Endodermal cell (in vitro differentiated cells): ENCODE results near the gene HOXA6. TPM values are rescaled to one million over a fixed set of nuclear protein-coding genes. Genes with fewer than 3 reads are reported as not detected.
A peak's percentile ranks its signal among the peaks of the same experiment; 100 is the strongest.

Experiments
- DNase-seq: peaks from one replicate; pipeline ENCODE4 v3.0.0-alpha.2; 2017
- H3K27ac ChIP-seq: 2 replicates; pipeline ENCODE4 v1.5.1; 2013; ENCODE audit warnings: mild to moderate bottlenecking, low read depth, low read length, moderate library complexity
- H3K27me3 ChIP-seq: 2 replicates; pipeline ENCODE4 v1.6.1; 2013; ENCODE audit warnings: mild to moderate bottlenecking, low read length, moderate library complexity; ENCODE audit not compliant: insufficient read depth, control insufficient read depth, poor library complexity, severe bottlenecking
- H3K36me3 ChIP-seq: 2 replicates; pipeline ENCODE4 v1.7.0; 2013; ENCODE audit warnings: mild to moderate bottlenecking, low read length, moderate library complexity; ENCODE audit not compliant: control insufficient read depth, insufficient read depth
- H3K4me1 ChIP-seq: one replicate; pipeline ENCODE4 v1.7.0; 2013; ENCODE audit warnings: low read length; ENCODE audit not compliant: control insufficient read depth, insufficient read depth
- H3K4me3 ChIP-seq: 2 replicates; pipeline ENCODE4 v1.5.1; 2013; ENCODE audit warnings: mild to moderate bottlenecking, low read length, moderate library complexity
- H3K9ac ChIP-seq: 2 replicates; pipeline ENCODE4 v1.6.1; 2013; ENCODE audit warnings: mild to moderate bottlenecking, low read length, moderate library complexity; ENCODE audit not compliant: poor library complexity, severe bottlenecking; ENCODE audit errors: extremely low read depth
- H3K9me3 ChIP-seq: 2 replicates; pipeline ENCODE4 v1.6.1; 2013; ENCODE audit warnings: mild to moderate bottlenecking, low read length, moderate library complexity; ENCODE audit not compliant: control insufficient read depth
- H3K27ac Mint-ChIP-seq: 2 replicates; pipeline ENCODE4 v1.8.0; 2020; ENCODE audit warnings: mixed read lengths
- H3K27me3 Mint-ChIP-seq: 2 replicates; pipeline ENCODE4 v1.8.0; 2021; ENCODE audit warnings: mild to moderate bottlenecking, mixed read lengths; ENCODE audit not compliant: insufficient read depth
- H3K36me3 Mint-ChIP-seq: 2 replicates; pipeline ENCODE4 v1.8.0; 2020; ENCODE audit warnings: low read depth, mixed read lengths
- H3K4me1 Mint-ChIP-seq: 2 replicates; pipeline ENCODE4 v1.8.0; 2020; ENCODE audit warnings: mixed read lengths
- H3K4me3 Mint-ChIP-seq: 2 replicates; pipeline ENCODE4 v1.8.0; 2020; ENCODE audit warnings: mild to moderate bottlenecking, moderate library complexity, mixed read lengths
- H3K9me3 Mint-ChIP-seq: 2 replicates; pipeline ENCODE4 v1.8.0; 2020; ENCODE audit warnings: mild to moderate bottlenecking, mixed read lengths
- CTCF ChIP-seq: fragments of 200-600 bp; sonication (generic); conservative IDR thresholded peaks from 2 replicates; pipeline ENCODE4 v1.5.0; 2021; ENCODE audit warnings: antibody characterized with exemption, mild to moderate bottlenecking
- WGBS, 2 experiments: methylation state at CpG; one replicate each; pipeline versions ENCODE4 v1.1.5 to v1.1.7; 2013; ENCODE audit warnings: missing lambda C conversion rate in 2 of 2, mixed read lengths in 1 of 2; ENCODE audit not compliant: insufficient coverage in 1 of 2, insufficient read length in 1 of 2; 5-methylcytosine and 5-hydroxymethylcytosine counted together
- long read RNA-seq, 4 experiments: library from polyadenylated mRNA in 2 of 4; library from RNA in 1 of 4; library from capped mRNA in 1 of 4; stranded (forward) in 3 of 4; unstranded in 1 of 4; transcript quantifications; one replicate each; pipeline ENCODE4 v2.0.0, GENCODE V29; 2020 to 2021; ENCODE audit warnings: inconsistent platforms in 1 of 4
- polyA plus RNA-seq, 2 experiments: library from polyadenylated mRNA; stranded (reverse); fragments of 50-300 nt; gene quantifications; one replicate each; pipeline ENCODE4 v1.2.3, GENCODE V29; 2013
- total RNA-seq, 2 donors: library from RNA; stranded (reverse); fragmentation: NEBNext Ultra II Directional in 1 of 2; extraction: Animal tissue kit (Norgen Biotek cat#: 25700) in 1 of 2; gene quantifications; 2 replicates in 1 of 2; 3 replicates in 1 of 2; pipeline ENCODE4 v1.2.1, GENCODE V29; 2021

The HOXA6 gene
- not detected for total RNA-seq
- polyA plus RNA-seq (2013, experiment 1 of 2): 8.6 TPM
- 5.5 TPM for polyA plus RNA-seq (2013, experiment 2 of 2)
- long read RNA-seq, experiment 1: 0 reads
- long read RNA-seq, experiment 2: 0 reads
- long read RNA-seq, experiment 3: 0 reads
- long read RNA-seq, experiment 4: 0 reads

GRCh38 chr7:27147199-27148030, at the start of gene HOXA6:
HOXA6 (minus strand) TSS chr7:27147774; CDS start chr7:27147749, 25 bp downstream.
- Histone ChIP-seq H3K4me3 (no peak within 1 kb of the TSS), H3K9ac (no peak within 1 kb of the TSS), H3K36me3 (no peaks in the 10 kb centered on the region), H3K27me3 (peaks cover 100% of the 10 kb centered on the region), H3K4me1 (no peaks in the 10 kb centered on the region), H3K27ac (peak within 1 kb of the TSS; percentile 24), H3K9me3 (peaks cover 16% of the 10 kb centered on the region)
- peaks cover 8% of the 10 kb centered on the region for H3K4me1 Mint-ChIP-seq
- no peak within 1 kb of the TSS for H3K4me3 Mint-ChIP-seq
- H3K36me3 Mint-ChIP-seq: no peaks in the 10 kb centered on the region
- peak; percentile 63 for DNase-seq
- peaks cover 100% of the 10 kb centered on the region for H3K27me3 Mint-ChIP-seq
- 19 to 20% methylated on average over 45 to 63 of the region's 63 CpGs for WGBS, 2 experiments
- peaks cover 15% of the 10 kb centered on the region for H3K9me3 Mint-ChIP-seq
- H3K27ac Mint-ChIP-seq: no peak within 1 kb of the TSS
- TF ChIP-seq CTCF: no peak

- Histone ChIP-seq H3K9me3 (no peaks in the 10 kb centered on the region), H3K36me3 (no peaks in the 10 kb centered on the region), H3K4me3 (no peak overlapping the region), H3K27ac (no peak overlapping the region), H3K4me1 (no peaks in the 10 kb centered on the region), H3K27me3 (peaks cover 97% of the 10 kb centered on the region), H3K9ac (no peak overlapping the region)
- 2 to 3% methylated on average over 6 of the region's 6 CpGs for WGBS, 2 experiments
- peak; percentile 93 for TF ChIP-seq CTCF
- H3K36me3 Mint-ChIP-seq: no peaks in the 10 kb centered on the region
- no peak overlapping the region for H3K4me3 Mint-ChIP-seq
- DNase-seq: peak; percentile 95
- no peak overlapping the region for H3K27ac Mint-ChIP-seq
- peaks cover 94% of the 10 kb centered on the region for H3K27me3 Mint-ChIP-seq
- H3K4me1 Mint-ChIP-seq: peaks cover 5% of the 10 kb centered on the region
- no peaks in the 10 kb centered on the region for H3K9me3 Mint-ChIP-seq
Observed at GRCh38 chr7:27196287-27196767, 48.8 kb upstream of the HOXA6 start.

DNA sequence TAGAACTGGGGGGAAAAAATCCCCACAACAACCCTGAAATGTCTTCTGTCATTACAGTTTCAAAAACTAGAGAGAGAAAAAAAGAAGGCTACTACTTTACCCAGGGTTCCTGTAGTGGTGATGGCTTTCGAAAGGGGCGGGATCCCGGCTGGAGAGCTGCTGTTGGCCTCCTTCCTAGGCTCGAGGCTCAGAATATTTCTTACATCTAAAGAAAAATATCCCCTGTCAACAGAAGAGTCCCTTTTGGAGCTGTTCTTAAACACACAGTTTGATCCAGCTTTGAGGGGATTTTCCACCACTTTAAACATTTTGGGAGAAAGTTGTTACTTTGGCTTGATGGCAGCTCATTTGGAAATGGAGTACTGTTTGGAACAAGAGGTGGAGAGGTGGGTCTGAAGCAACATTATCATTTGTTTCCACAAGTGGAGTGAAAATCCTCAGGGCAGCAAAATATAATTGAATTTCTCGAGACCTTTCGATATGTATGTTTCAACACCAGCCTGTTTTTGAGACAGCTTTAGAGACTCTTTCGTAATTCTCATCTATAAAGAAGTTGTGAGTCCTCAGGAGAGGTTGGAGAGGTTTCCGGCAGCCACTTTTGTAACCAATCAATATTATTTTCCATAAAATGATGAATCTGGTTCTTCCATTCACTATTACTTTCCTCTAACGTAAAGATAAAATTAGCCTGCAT, 47.3 kb upstream of the HOXA6 start:
- peak; percentile 45 for DNase-seq
- Histone ChIP-seq H3K4me3 (no peak overlapping the region), H3K36me3 (no peaks in the 10 kb centered on the region), H3K4me1 (no peaks in the 10 kb centered on the region), H3K9ac (no peak overlapping the region), H3K27me3 (peaks cover 97% of the 10 kb centered on the region), H3K9me3 (no peaks in the 10 kb centered on the region), H3K27ac (no peak overlapping the region)
- Mint-ChIP-seq H3K4me1 (no peaks in the 10 kb centered on the region), H3K27me3 (peaks cover 96% of the 10 kb centered on the region), H3K36me3 (no peaks in the 10 kb centered on the region), H3K9me3 (no peaks in the 10 kb centered on the region), H3K4me3 (no peak overlapping the region), H3K27ac (no peak overlapping the region)
- 49 to 53% methylated on average over 8 to 9 of the region's 9 CpGs for WGBS, 2 experiments
- TF ChIP-seq CTCF: no peak
